T-helper 17 cell (primary cell): ENCODE measurements around the gene IGFALS. TPM values are rescaled to one million over a fixed set of nuclear protein-coding genes. Genes with fewer than 3 reads are reported as not detected.

Experiments
- ATAC-seq: fragments of 150-1000 bp; cut with Tn5 transposase; 2 replicates; pipeline ENCODE4 v1.10.0; 2021; ENCODE audit warnings: mild to moderate bottlenecking, moderate library complexity
- DNase-seq, 3 donors: peaks; one replicate each; pipeline versions ENCODE4 v3.0.0 to v3.0.0-alpha.2; 2020 to 2021
- H3K9me3 ChIP-seq: one replicate; pipeline ENCODE4 v1.7.0; 2013; ENCODE audit warnings: low read length, mild to moderate bottlenecking; ENCODE audit not compliant: control insufficient read depth, poor library complexity, severe bottlenecking
- H3K27ac Mint-ChIP-seq: one replicate; pipeline ENCODE4 v1.8.0; 2022; ENCODE audit warnings: mild to moderate bottlenecking, moderate library complexity, mixed read lengths
- H3K27me3 Mint-ChIP-seq: one replicate; pipeline ENCODE4 v1.8.0; 2022; ENCODE audit warnings: mixed read lengths
- H3K36me3 Mint-ChIP-seq: one replicate; pipeline ENCODE4 v1.8.0; 2022; ENCODE audit warnings: low read depth, mixed read lengths
- H3K4me1 Mint-ChIP-seq: one replicate; pipeline ENCODE4 v1.8.0; 2022; ENCODE audit warnings: mild to moderate bottlenecking, mixed read lengths
- H3K4me3 Mint-ChIP-seq: one replicate; pipeline ENCODE4 v1.8.0; 2022; ENCODE audit warnings: mild to moderate bottlenecking, moderate library complexity, mixed read lengths
- total RNA-seq, 4 donors: library from RNA in 2 of 4; stranded (reverse) in 2 of 4; gene quantifications; one replicate each; pipeline ENCODE4 v1.2.3 and lab custom pipeline; 2022 to 2026

Gene IGFALS
- total RNA-seq, 2 donors from 2014 or later = 0.25 to 0.55 TPM

- ATAC-seq = no peak
- Mint-ChIP-seq H3K4me3 (no peak overlapping the region), H3K36me3 (peaks cover 2% of the 10 kb centered on the region), H3K27me3 (no peaks in the 10 kb centered on the region), H3K27ac (no peak overlapping the region), H3K4me1 (peaks cover 10% of the 10 kb centered on the region)
- DNase-seq = no peak
- H3K9me3 ChIP-seq = no peaks in the 10 kb centered on the region
Observed at GRCh38 chr16:1741553-1742165, 51.8 kb downstream of the IGFALS start.

- peaks cover 10% of the 10 kb centered on the region for H3K4me1 Mint-ChIP-seq
- H3K9me3 ChIP-seq = no peaks in the 10 kb centered on the region
- H3K36me3 Mint-ChIP-seq = peaks cover 2% of the 10 kb centered on the region
- no peak overlapping the region for H3K27ac Mint-ChIP-seq
- ATAC-seq = no peak
- no peaks in the 10 kb centered on the region for H3K27me3 Mint-ChIP-seq
- no peak overlapping the region for H3K4me3 Mint-ChIP-seq
- no peak for DNase-seq
Observed at GRCh38 chr16:1740781-1741490, 52.6 kb downstream of the IGFALS start.

Other genes starting within 250 kb of the IGFALS start
- 1 to 10 TPM; 5.5 to 7.9 TPM for gene IFT140, start 181.6 kb downstream of the IGFALS start, total RNA-seq
- gene CRAMP1, start 181.3 kb downstream of the IGFALS start, total RNA-seq = 10 to 100 TPM; 22.8 to 28.6 TPM
- 10 to 100 TPM; 11.6 to 14.4 TPM for gene JPT2, start 115.4 kb downstream of the IGFALS start, total RNA-seq
- gene MAPK8IP3, start 87.5 kb downstream of the IGFALS start, total RNA-seq = 100 to 1,000 TPM; 221 to 247 TPM
- 10 to 100 TPM; 54.0 to 61.9 TPM for gene NME3, start 22.2 kb downstream of the IGFALS start, total RNA-seq
- gene EME2, start 20.9 kb downstream of the IGFALS start, total RNA-seq = 10 to 100 TPM; 30.6 to 30.8 TPM
- 10 to 100 TPM; 45.1 to 57.5 TPM for gene MRPS34, start 20.6 kb downstream of the IGFALS start, total RNA-seq
- gene SPSB3, start 11.1 kb downstream of the IGFALS start, total RNA-seq = 100 to 1,000 TPM in 1 of 2 donors, 10 to 100 TPM in 1; 92.2 to 101 TPM
- 10 to 100 TPM; 41.7 to 44.9 TPM for gene NUBP2, start 10.7 kb downstream of the IGFALS start, total RNA-seq
- gene HAGH, start 33.1 kb upstream of the IGFALS start, total RNA-seq = 10 to 100 TPM; 35.8 to 37.9 TPM
- gene FAHD1, start 33.5 kb upstream of the IGFALS start, total RNA-seq = 1 to 10 TPM; 6.1 to 7.9 TPM
- gene MEIOB, start 78.5 kb upstream of the IGFALS start, total RNA-seq = not detected
- not detected for gene HS3ST6, start 124.7 kb upstream of the IGFALS start, total RNA-seq
- 1 to 10 TPM; 3.8 to 4.9 TPM for gene MSRB1, start 149.5 kb upstream of the IGFALS start, total RNA-seq
- not detected for gene RPL3L, start 161.0 kb upstream of the IGFALS start, total RNA-seq
- 10 to 100 TPM; 57.7 to 58.1 TPM for gene NDUFB10, start 165.8 kb upstream of the IGFALS start, total RNA-seq
- 1,000 to 10,000 TPM; 3,200 to 3,361 TPM for gene RPS2, start 171.1 kb upstream of the IGFALS start, total RNA-seq
- gene RNF151, start 173.2 kb upstream of the IGFALS start, total RNA-seq = not detected
- 10 to 100 TPM; 19.5 to 20.8 TPM for gene TBL3, start 178.3 kb upstream of the IGFALS start, total RNA-seq
- gene NOXO1, start 187.8 kb upstream of the IGFALS start, total RNA-seq = under 1 TPM; 0.40 to 0.78 TPM
- 10 to 100 TPM; 16.2 to 22.1 TPM for gene GFER, start 190.5 kb upstream of the IGFALS start, total RNA-seq
- gene SYNGR3, start 196.3 kb upstream of the IGFALS start, total RNA-seq = 1 to 10 TPM; 7.3 to 8.1 TPM
- gene ZNF598, start 216.1 kb upstream of the IGFALS start, total RNA-seq = 10 to 100 TPM; 45.2 to 46.7 TPM
- 1 to 10 TPM in 1 of 2 donors, not detected in 1; 2.0 TPM for gene NPW, start 226.1 kb upstream of the IGFALS start, total RNA-seq
- 1 to 10 TPM; 2.2 to 3.9 TPM for gene NHERF2, start 233.2 kb upstream of the IGFALS start, total RNA-seq